GM18868 (cell line): ENCODE results near the gene PFDN2.

ENCODE experiments used
- ATAC-seq: cut with Tn5 transposase; IDR thresholded peaks from one replicate; pipeline ENCODE4 v1.9.1; 2021; ENCODE audit warnings: mild to moderate bottlenecking, moderate library complexity; ENCODE audit not compliant: unreplicated experiment

PFDN2 gene

DNA sequence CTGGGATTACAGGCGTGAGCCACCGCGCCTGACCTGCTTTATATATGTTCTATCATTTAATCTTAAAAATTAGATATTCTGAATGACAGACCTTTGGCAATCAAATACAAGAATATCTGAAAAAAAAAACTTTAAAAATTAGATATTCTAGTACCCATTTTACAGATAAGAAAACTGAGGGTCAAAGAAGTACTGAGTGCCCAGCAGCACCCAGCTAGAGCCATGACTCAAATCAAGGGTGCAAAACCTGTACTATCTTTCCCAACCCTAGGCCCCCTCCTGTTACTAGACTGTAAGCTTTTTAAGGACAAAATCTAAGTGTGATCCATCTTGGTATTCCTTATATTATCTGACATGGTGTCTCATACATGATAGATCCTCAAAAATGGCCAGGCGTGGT is 56.4 kb downstream of the PFDN2 start:
- no peak for ATAC-seq

DNA sequence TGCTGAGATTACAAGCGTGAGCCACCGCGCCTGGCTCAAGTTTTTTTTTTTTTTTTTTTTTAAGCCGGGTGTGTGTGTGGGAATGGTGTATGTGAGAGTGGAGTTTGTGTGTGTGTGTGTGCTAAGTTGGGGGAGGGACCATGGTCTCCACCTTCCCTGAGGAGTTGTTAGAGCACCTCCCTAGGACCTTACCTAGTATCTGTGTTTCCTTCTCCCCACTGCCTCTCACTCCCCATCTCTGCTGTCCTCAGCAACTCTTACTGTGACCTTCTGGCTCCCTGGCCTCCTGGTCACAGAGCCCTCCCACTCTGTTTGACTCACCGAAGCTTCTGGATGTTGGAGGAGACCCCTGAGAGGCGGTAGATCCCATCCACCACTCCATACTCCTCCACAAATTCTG is 58.5 kb downstream of the PFDN2 start:
- ATAC-seq = no peak

DNA sequence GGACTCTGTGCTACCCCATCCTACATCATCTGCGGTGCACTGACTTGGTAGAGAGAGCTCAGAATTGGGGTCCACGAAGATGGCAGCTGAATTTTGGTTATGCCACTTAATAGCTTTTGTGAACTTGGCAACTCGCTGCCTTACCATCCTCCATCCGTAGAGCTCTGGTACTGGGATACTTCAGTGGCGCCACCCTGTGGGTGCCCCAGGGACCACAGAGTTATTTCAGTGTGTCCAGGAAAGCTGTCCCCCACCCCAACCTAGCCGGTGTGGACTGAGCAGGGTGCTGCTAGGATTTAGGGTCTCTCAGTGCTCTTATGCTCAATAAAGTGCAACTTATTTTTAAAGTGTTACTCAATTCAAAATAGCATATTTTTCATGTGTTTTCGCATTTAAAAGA is 63.0 kb downstream of the PFDN2 start:
- ATAC-seq = no peak

DNA sequence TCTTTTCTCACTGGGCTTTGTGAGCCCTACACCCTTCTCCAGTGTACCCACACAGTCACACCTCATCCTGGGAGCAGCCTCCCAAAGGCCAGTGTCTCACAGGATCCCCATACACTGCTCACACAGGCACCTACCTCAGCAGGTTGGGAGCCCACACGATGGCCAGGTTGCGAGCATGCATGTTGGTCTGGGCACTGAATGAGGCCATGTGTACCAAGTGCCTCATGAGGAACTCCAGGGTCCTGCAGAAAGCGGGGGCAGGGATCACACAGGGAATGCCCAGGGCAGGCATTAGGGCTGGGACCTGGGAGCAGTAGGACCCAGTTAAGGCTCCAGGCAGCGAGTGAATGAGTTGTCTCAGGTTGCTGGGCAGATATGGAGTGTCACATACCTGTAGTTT is 63.6 kb downstream of the PFDN2 start:
- ATAC-seq = no peak

DNA sequence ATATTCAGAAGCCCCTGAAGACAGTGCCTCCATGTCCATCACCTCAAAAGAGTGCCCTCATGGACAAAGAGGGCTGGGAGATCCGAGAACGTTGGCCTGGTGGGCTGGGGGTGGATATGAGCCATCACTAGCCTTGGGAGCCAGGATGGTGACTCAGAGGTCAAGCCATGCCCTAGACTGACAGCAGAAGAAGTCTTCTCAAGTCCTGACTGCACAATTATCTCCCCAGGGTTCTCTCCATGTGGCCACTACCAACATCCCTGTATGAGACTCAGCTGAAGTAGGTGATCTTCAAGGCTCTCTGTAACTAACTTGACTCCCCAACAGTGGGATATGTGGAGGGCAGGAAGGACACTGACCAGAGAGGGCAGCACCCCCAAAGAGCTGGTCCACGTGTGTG is 64.9 kb downstream of the PFDN2 start:
- no peak for ATAC-seq

DNA sequence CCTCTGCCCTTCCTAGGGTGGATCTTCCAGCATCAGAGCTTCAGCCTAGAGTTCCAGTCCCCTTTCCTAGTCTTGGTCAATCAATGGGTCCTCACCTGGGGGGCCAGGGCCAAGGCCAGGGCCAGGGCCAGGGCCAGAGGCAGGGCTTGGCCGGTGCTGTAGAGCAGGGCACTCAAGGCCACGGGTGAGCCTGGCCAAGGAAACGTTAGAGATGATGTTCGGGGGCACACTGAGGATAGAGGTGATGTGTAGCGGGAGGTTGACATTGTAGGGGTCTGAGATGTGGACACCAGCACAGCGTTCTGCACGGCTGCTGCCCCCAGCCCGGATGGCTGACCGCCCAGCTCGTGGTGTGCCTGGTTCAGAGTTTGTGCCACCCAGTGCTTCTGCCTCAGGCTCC is 66.6 kb downstream of the PFDN2 start:
- ATAC-seq = no peak
